ENCODE measurements around the gene MALT1.

The MALT1 gene

GRCh38 chr18:58785171-58785805 lies 114.0 kb downstream of the MALT1 start:
- no peaks in the 10 kb centered on the region for H3K36me3 Mint-ChIP-seq (ENCODE audit: insufficient read depth)
- no peak for DNase-seq
- no peak overlapping the region for H3K4me3 Mint-ChIP-seq
- H3K9me3 Mint-ChIP-seq = no peaks in the 10 kb centered on the region
- H3K27me3 Mint-ChIP-seq = peaks cover 12 to 28% of the 10 kb centered on the region in 2 donors
- H3K27ac Mint-ChIP-seq = no peak overlapping the region
- ATAC-seq (replicated peaks) = no peak
- H3K4me1 Mint-ChIP-seq (ENCODE audit: low read depth in 2 of 2) = peaks cover 0 to 3% of the 10 kb centered on the region in 2 donors

GRCh38 chr18:58785870-58786269 lies 114.6 kb downstream of the MALT1 start:
- Mint-ChIP-seq H3K4me3 (no peak overlapping the region), H3K27ac (no peak overlapping the region), H3K9me3 (no peaks in the 10 kb centered on the region), H3K36me3 (ENCODE audit: insufficient read depth) (no peaks in the 10 kb centered on the region), H3K27me3 (peaks cover 12 to 28% of the 10 kb centered on the region in 2 donors), H3K4me1 (ENCODE audit: low read depth in 2 of 2) (peaks cover 0 to 3% of the 10 kb centered on the region in 2 donors)
- no peak for ATAC-seq (replicated peaks)
- no peak for DNase-seq

GRCh38 chr18:58787536-58788149 lies 116.4 kb downstream of the MALT1 start:
- no peak for ATAC-seq (replicated peaks)

DNA sequence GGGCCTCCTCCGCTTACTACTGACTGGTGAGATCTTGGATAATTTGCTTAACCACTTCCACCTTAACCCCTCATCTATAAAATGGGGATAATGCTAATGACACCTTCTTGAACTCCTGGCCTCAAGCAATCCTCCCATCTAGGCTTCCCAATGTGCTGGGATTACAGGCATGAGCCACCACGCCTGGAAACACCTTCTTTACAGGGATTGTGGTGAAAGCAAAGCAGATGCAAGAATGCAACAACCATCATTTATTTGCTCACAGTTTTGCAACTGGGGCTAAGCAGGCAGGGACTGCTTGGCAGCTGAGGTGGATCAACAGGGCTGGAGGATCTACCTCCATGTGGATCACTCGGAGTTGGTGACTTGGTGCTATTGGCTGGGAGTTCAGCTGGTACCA lies 117.2 kb downstream of the MALT1 start:
- Mint-ChIP-seq H3K27me3 (peaks cover 5 to 22% of the 10 kb centered on the region in 2 donors), H3K4me1 (ENCODE audit: low read depth in 2 of 2) (no peaks in the 10 kb centered on the region), H3K9me3 (no peaks in the 10 kb centered on the region), H3K4me3 (no peak overlapping the region), H3K36me3 (ENCODE audit: insufficient read depth) (no peaks in the 10 kb centered on the region), H3K27ac (no peak overlapping the region)
- no peak for DNase-seq
- no peak for ATAC-seq (replicated peaks)

More at GRCh38 chr18:58787536-58788149, 116.4 kb downstream of the MALT1 start:
- DNase-seq = no peak
- Mint-ChIP-seq H3K27ac (no peak overlapping the region), H3K4me1 (ENCODE audit: low read depth in 2 of 2) (no peaks in the 10 kb centered on the region), H3K36me3 (ENCODE audit: insufficient read depth) (no peaks in the 10 kb centered on the region), H3K4me3 (no peak overlapping the region), H3K27me3 (peaks cover 5 to 21% of the 10 kb centered on the region in 2 donors), H3K9me3 (no peaks in the 10 kb centered on the region)

- Mint-ChIP-seq H3K4me3 (no peak overlapping the region), H3K9me3 (no peaks in the 10 kb centered on the region), H3K27me3 (peaks cover 5 to 27% of the 10 kb centered on the region in 2 donors), H3K4me1 (ENCODE audit: low read depth in 2 of 2) (no peaks in the 10 kb centered on the region), H3K27ac (no peak overlapping the region), H3K36me3 (ENCODE audit: insufficient read depth) (no peaks in the 10 kb centered on the region)
- ATAC-seq (replicated peaks) = no peak
- DNase-seq = no peak
These were observed 118.0 kb downstream of the MALT1 start for GRCh38 chr18:58788971-58789875.

DNA sequence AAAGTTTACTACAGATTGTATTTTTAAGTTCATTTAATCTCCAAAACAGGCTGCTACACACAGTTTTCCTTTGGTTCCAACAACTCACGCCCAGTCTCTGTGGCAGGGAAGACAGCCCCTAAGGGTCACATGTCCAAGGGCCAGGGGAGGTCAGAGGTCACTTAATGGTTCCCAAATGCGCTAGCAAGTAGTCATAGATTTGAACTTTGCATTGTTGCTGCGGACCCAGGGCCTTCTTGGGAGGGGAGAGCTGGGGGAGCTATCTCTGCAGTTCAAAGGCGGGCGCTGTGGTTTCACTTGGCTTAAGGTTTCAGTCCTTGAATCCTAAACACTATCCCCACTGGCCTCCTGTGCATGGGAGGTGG lies 118.6 kb downstream of the MALT1 start:
- Mint-ChIP-seq H3K4me3 (no peak overlapping the region), H3K4me1 (ENCODE audit: low read depth in 2 of 2) (no peaks in the 10 kb centered on the region), H3K9me3 (no peaks in the 10 kb centered on the region), H3K27ac (no peak overlapping the region), H3K27me3 (peaks cover 5 to 25% of the 10 kb centered on the region in 2 donors), H3K36me3 (ENCODE audit: insufficient read depth) (no peaks in the 10 kb centered on the region)
- DNase-seq (no peak), ATAC-seq (replicated peaks) (no peak)

DNA sequence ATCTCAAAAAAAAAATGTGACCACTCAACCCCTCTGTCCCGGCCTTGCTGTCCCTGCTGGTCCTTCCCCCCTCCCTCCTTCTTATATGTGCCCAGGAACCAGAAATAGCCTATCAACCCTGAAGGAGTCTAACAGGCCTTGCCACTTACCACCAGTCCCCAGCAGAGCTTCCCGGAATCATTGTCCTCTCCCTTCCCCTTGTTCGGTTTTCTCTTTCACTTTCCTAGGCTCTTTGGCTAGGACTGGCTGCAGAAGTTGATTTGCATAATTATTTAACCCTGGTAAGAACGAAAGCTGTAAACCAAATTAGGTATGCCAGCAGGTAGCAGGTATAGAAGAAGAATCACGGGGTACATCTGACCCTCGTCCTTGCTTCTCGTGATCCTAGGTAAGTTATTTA lies 120.8 kb downstream of the MALT1 start:
- ATAC-seq (replicated peaks) (no peak), DNase-seq (no peak)
- peaks cover 0 to 17% of the 10 kb centered on the region in 2 donors for H3K27me3 Mint-ChIP-seq
- no peak overlapping the region for H3K4me3 Mint-ChIP-seq
- no peak overlapping the region for H3K27ac Mint-ChIP-seq
- H3K4me1 Mint-ChIP-seq (ENCODE audit: low read depth in 2 of 2) = no peaks in the 10 kb centered on the region
- H3K9me3 Mint-ChIP-seq = no peaks in the 10 kb centered on the region
- no peaks in the 10 kb centered on the region for H3K36me3 Mint-ChIP-seq (ENCODE audit: insufficient read depth)

GRCh38 chr18:58793361-58793760 lies 122.1 kb downstream of the MALT1 start:
- DNase-seq (no peak), ATAC-seq (replicated peaks) (no peak)
- peaks cover 0 to 17% of the 10 kb centered on the region in 2 donors for H3K27me3 Mint-ChIP-seq
- no peaks in the 10 kb centered on the region for H3K4me1 Mint-ChIP-seq (ENCODE audit: low read depth in 2 of 2)
- no peaks in the 10 kb centered on the region for H3K36me3 Mint-ChIP-seq (ENCODE audit: insufficient read depth)
- H3K27ac Mint-ChIP-seq = no peak overlapping the region
- no peaks in the 10 kb centered on the region for H3K9me3 Mint-ChIP-seq
- no peak overlapping the region for H3K4me3 Mint-ChIP-seq

GRCh38 chr18:58796220-58796619 lies 125.0 kb downstream of the MALT1 start:
- H3K27me3 Mint-ChIP-seq = peaks cover 0 to 17% of the 10 kb centered on the region in 2 donors
- no peaks in the 10 kb centered on the region for H3K36me3 Mint-ChIP-seq (ENCODE audit: insufficient read depth)
- no peaks in the 10 kb centered on the region for H3K4me1 Mint-ChIP-seq (ENCODE audit: low read depth in 2 of 2)
- H3K4me3 Mint-ChIP-seq = no peak overlapping the region
- ATAC-seq (replicated peaks) (no peak), DNase-seq (no peak)
- H3K27ac Mint-ChIP-seq = no peak overlapping the region
- no peaks in the 10 kb centered on the region for H3K9me3 Mint-ChIP-seq

DNA sequence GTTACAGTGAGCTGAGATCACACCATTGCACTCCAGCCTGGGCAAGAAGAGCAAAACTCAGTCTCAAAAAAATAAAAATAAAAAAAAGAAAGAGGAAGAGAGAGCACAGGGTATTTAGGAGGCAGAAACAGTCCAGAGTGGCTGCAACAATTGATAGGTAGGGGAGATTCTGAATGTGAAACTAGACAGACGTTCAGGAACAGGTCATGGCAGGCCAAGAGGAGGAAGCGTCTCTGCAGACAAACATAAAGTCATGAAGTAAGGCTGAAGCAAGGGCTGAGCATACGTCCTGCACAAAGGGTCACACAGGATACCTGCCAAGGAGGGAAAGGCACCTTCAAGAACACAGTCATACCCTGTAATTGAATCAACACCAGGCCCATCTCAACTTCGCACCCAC lies 129.3 kb downstream of the MALT1 start:
- Mint-ChIP-seq H3K36me3 (ENCODE audit: insufficient read depth) (no peaks in the 10 kb centered on the region), H3K9me3 (no peaks in the 10 kb centered on the region), H3K4me1 (ENCODE audit: low read depth in 2 of 2) (no peaks in the 10 kb centered on the region), H3K27ac (no peak overlapping the region), H3K27me3 (peaks cover 0 to 17% of the 10 kb centered on the region in 2 donors), H3K4me3 (no peak overlapping the region)
- DNase-seq (no peak), ATAC-seq (replicated peaks) (no peak)

GRCh38 chr18:58802959-58803358 lies 131.7 kb downstream of the MALT1 start:
- ATAC-seq (replicated peaks) (no peak), DNase-seq (no peak)
- H3K4me3 Mint-ChIP-seq = no peak overlapping the region
- no peaks in the 10 kb centered on the region for H3K9me3 Mint-ChIP-seq
- no peaks in the 10 kb centered on the region for H3K36me3 Mint-ChIP-seq (ENCODE audit: insufficient read depth)
- H3K27ac Mint-ChIP-seq = no peak overlapping the region
- peaks cover 0 to 28% of the 10 kb centered on the region in 2 donors for H3K27me3 Mint-ChIP-seq
- no peaks in the 10 kb centered on the region for H3K4me1 Mint-ChIP-seq (ENCODE audit: low read depth in 2 of 2)

GRCh38 chr18:58803978-58804377 lies 132.7 kb downstream of the MALT1 start:
- no peak for ATAC-seq (replicated peaks)
- Mint-ChIP-seq H3K4me3 (no peak overlapping the region), H3K4me1 (ENCODE audit: low read depth in 2 of 2) (no peaks in the 10 kb centered on the region), H3K36me3 (ENCODE audit: insufficient read depth) (no peaks in the 10 kb centered on the region), H3K27ac (no peak overlapping the region), H3K9me3 (no peaks in the 10 kb centered on the region), H3K27me3 (peaks cover 0 to 33% of the 10 kb centered on the region in 2 donors)
- no peak for DNase-seq
